MV-4-11 (cell line): ENCODE data around the gene BBS9.

Experiments
- DNase-seq: peaks from one replicate; lab custom pipeline; 2025; lab: John Stamatoyannopoulos, UW

Gene BBS9

GRCh38 chr7:33554046-33554445 is 424.7 kb downstream of the BBS9 start:
- DNase-seq, result no peak

- no peak for DNase-seq
Measured at GRCh38 chr7:33554576-33554975, 425.2 kb downstream of the BBS9 start.

- DNase-seq, result no peak
Measured at GRCh38 chr7:33556472-33556871, 427.1 kb downstream of the BBS9 start.

- no peak for DNase-seq
Measured at GRCh38 chr7:33558549-33559323, 429.4 kb downstream of the BBS9 start.

GRCh38 chr7:33559324-33559710 is 430.0 kb downstream of the BBS9 start:
- DNase-seq, result no peak

DNA sequence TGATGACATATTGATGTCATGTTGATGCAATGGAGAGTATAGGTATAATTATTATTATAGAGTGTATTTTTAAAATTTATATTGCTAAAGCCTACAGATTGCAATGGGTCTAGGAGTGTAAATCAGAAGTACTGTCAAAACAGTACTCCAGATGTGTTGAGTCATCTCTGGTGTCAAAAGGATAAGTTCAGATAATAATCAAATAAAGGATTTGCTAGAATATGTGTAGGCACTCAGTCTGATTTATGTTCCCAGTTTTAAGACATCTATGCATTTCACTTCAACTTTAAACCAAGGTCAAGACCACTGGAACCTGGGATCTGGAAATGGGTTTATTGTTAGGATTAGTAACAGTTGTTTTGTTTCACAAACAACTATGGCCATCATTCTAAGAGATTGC is 433.6 kb downstream of the BBS9 start:
- no peak for DNase-seq

DNA sequence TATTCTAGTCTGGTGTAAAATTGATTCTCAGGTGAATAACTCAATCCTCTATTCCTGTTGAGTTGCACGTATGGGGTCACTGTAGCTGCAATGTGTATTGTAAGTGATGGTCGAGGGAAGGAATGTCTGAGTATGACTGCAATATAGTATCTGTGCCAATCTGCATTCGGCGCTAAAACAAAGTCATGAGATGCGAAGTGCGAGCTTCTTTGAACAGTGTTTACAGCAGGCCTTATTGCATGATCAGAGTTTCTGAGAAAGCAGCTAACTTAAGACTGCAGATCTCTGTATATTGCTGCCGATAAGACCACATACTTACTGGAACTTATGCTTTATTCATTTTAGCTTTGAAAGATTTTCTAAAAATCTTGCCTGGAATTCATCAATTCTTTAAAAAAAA is 434.3 kb downstream of the BBS9 start:
- DNase-seq, result no peak

GRCh38 chr7:33578166-33578565 is 448.8 kb downstream of the BBS9 start:
- no peak for DNase-seq

DNA sequence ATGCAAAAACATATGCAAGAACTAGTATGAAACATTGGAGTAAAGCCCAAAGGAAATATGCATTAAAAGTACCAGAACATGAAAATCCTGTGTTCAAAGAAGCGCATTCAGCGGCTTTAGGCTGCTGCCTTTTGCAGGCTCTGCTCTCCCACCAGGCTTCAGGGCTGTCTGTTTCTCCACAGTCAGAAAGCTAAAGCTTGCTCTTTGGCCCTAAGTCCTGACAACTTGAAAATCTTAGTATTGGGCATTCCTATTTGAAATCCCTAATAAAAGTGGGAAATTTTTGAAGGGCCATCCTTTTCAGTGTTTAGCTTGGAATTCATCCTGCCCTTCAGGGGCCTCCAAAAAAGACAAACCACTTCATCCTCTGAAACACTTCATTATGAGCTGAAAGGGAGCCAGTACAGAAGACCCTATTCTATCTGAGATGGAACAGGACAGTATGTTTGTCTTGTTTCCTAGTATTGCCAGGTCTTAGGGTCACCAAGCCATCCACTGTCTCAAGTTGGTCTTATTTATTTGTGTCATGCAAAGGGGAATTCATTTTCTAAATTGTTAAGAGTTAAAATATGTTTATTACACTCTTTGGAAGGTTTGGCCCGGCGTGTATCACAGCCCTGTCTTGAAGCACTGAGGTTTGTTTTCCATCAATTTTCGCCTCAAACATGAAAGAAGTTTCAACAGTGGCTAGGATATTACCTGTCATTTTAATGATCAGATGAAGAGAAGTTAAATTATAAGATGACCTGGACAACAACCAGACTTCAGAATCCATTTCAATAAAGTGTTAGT is 449.7 kb downstream of the BBS9 start:
- no peak for DNase-seq

DNA sequence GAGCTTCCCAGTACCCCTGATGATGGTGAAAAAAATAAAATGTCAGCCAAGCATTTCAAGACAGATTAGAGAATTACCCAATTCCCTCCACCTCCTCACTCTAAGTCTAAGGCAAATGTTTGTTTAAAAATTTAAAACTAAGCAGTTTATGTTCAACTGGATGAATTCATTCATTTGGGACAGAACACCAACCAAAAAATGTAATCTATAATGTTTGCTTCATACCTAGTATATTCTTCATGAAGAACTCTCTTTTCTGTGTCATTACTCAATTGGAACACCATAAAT is 450.3 kb downstream of the BBS9 start:
- DNase-seq, result no peak

GRCh38 chr7:33581236-33581635 is 451.9 kb downstream of the BBS9 start:
- no peak for DNase-seq

GRCh38 chr7:33582104-33582503 is 452.7 kb downstream of the BBS9 start:
- no peak for DNase-seq

GRCh38 chr7:33582533-33582932 is 453.2 kb downstream of the BBS9 start:
- DNase-seq, result no peak

- no peak for DNase-seq
Measured at GRCh38 chr7:33589911-33590310, 460.5 kb downstream of the BBS9 start.

- DNase-seq, result no peak
Measured at GRCh38 chr7:33590916-33591315, 461.6 kb downstream of the BBS9 start.

DNA sequence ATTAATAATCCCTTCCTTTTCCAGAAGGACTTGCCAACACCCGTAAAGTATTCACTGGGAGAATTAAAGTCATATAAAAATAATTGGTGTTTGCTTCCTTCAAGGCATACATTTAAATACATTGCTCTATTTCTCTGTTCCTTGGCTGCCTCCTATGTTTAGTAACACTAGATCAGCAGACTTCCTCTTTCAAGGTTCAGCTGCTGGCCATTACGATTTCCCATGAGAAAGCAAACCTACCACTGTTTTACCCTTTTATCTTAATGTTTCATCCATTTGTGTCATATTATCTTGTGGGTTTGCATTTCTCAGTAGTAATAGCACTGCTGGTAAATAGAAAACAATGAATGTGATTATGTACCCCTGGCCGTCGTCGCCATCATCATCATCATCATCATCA is 462.1 kb downstream of the BBS9 start:
- DNase-seq, result peak; percentile 43

GRCh38 chr7:33592718-33593117 is 463.4 kb downstream of the BBS9 start:
- DNase-seq, result no peak

DNA sequence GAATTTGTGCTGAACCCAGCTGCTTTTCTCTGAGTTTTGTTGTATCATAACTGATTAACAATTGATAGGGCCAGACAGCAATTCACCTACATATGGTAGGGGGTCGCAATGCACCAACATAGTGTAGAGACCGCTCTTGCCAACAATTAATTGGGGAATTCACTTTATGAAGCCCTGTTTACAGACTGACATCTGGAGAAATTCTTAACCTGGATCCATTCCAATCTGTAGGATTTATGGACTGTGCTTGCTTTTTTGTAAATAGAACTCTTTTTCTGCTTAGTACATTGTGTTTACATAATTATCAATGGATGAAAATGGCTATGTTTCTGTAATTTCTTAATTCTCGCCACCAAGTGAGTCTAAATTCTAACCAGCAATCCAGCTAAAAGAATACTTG is 464.2 kb downstream of the BBS9 start:
- DNase-seq, result no peak

DNA sequence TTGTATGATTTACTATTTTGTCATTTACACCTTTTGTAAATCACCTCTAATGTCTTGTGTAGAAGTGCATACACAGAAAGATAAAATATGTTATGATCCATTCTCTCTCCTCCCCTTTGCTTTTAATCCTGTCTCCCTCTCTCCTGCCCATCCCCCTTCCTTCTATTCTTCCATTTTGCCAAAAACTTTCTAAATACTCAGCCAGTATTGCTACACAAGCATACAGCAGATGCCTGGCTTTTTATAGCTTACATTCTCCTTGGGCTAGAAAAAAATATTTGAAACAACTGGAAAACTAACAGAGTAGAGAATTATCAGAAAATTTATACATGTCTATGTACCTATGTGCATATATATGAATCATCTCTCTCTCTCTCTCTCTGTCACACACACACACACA is 467.3 kb downstream of the BBS9 start:
- no peak for DNase-seq

DNA sequence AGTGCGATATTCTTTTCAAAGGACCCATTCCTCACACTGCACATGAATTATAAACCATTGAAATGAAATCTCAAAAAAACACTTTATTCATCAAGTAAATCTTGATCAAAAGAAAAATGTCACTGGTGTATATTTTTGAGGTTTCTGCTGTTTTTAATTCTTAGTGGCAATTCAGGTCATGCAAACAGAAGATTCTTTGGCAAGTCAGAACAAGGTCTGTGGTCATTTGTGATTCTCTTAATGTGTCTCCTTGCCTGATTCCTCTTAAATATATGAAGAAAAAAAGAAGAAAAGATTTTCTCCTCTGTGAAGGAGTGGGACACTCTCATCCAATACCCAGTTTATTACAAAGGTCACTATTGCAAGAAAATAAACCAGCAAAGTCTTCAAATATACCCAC is 467.8 kb downstream of the BBS9 start:
- no peak for DNase-seq

DNA sequence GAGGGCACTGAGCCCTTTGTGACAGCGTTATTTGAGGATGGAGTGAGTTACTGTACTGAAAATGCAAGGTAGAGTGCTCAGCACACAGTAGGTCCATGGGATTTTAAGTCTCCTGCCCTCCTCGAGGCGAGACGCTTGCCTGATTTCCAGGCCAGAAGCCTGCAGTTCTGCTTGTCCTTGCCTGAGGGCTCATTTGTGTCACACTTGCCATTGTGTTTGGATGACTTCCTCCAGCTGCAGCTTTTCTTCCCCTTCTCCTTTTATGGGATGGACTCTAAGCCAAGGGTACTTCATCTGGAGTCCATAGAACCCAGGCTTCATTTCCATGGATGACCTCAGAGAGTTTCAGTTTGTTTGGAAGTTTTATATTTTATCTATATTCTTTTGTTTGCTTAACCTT is 471.7 kb downstream of the BBS9 start:
- no peak for DNase-seq

DNA sequence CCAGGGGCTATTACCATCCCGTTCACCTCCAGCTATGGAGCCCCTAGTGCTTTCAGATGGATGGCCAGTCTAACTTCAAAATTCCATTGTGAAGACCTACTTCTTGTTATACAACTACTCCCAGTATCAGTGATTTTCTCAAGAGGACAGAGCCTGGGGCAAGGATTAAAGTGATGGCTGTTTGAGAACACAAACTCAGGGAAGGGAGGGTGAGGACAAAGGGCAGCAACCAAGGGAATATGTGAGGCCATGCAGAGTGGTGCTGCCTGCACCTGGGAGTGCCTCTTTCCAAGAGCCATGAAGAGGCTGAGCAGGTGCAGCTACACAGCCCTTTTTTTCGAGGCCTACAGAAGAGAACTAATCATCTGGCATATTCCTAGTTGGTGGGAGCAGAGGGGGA is 472.5 kb downstream of the BBS9 start:
- no peak for DNase-seq

- no peak for DNase-seq
Measured at GRCh38 chr7:33604056-33604455, 474.7 kb downstream of the BBS9 start.

DNA sequence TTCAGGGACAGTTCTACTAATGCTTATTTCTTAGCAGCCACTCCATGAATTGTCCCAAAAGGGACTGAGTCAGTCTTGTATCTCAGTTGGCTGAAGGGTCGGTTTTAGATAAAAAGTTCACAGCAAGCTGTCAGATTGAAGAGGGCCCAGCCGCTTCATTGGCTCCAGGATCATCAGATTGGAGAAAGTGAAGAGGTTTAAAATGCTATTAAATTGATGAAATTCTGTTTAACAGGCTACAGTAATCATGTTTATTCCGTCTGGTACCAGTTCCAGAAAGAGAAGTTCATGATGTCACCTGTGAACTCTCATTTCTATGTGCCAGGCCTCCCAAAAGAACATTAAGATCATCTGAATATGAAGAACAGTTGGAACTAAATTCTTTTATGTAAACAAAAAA is 481.6 kb downstream of the BBS9 start:
- no peak for DNase-seq
